Nephron (organoid): ENCODE results near the gene KLRD1.
"Not testable (repeated sequence)": the region's sequence is repeated elsewhere in the genome, so short reads cannot be mapped to it uniquely, and the experiment has no call there.

Experiments used
- H3K27ac Mint-ChIP-seq, 3 experiments: 2 replicates each; pipeline ENCODE4 v1.8.0; 2020; ENCODE audit warnings: mixed read lengths in 3 of 3, mild to moderate bottlenecking in 2 of 3, moderate library complexity in 1 of 3
- H3K27me3 Mint-ChIP-seq: 2 replicates; pipeline ENCODE4 v1.8.0; 2021; ENCODE audit warnings: low read depth, mild to moderate bottlenecking, moderate library complexity, mixed read lengths
- H3K36me3 Mint-ChIP-seq: 2 replicates; pipeline ENCODE4 v1.8.0; 2020; ENCODE audit warnings: low read depth, mixed read lengths
- H3K4me1 Mint-ChIP-seq: 2 replicates; pipeline ENCODE4 v1.8.0; 2020; ENCODE audit warnings: mixed read lengths
- H3K4me3 Mint-ChIP-seq, 3 experiments: 2 replicates each; pipeline ENCODE4 v1.8.0; 2020; ENCODE audit warnings: mild to moderate bottlenecking in 3 of 3, mixed read lengths in 3 of 3, moderate library complexity in 2 of 3
- H3K9me3 Mint-ChIP-seq: 2 replicates; pipeline ENCODE4 v1.8.0; 2020; ENCODE audit warnings: mixed read lengths
- TF ChIP-seq, protein P1 (sequence below), 3 experiments: fragments of 200-600 bp; sonication (generic); IDR thresholded peaks; one replicate each; pipeline ENCODE4 v1.5.0; 2021; ENCODE audit warnings: antibody characterized with exemption in 3 of 3; ENCODE audit not compliant: unreplicated experiment in 3 of 3

The KLRD1 gene

DNA sequence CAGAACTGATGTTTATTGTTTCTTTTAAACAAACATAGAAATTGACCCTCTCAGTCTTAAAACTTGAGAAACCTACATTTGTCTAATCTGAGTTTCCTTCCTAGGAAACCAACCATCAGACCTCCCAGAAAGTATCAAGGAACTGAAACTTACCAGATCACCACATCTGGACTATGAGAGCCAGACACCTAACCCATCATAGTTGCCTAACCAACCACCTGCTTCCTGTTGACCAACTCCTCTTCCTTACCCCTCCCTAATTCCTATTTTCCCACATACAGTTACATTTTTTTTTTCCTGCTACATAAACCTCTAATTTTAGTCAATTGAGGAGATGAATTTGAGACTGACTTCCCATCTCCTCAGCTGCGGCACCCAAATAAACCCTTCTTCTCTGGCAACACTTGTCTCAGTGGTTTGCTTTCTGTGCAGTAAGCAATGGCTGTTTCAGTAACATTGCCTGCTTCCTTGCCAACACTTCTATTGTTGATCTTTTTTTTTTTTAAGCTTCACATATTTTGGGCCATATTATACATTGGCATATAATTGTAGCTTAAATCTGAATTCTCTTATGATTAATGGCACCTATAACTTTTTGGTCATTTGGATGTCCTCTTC lies 34.3 kb downstream of the KLRD1 start:
- Mint-ChIP-seq H3K27me3 (no peaks in the 10 kb centered on the region), H3K36me3 (no peaks in the 10 kb centered on the region), H3K4me3 (no peak overlapping the region), H3K4me1 (no peaks in the 10 kb centered on the region), H3K9me3 (peaks cover 5% of the 10 kb centered on the region), H3K27ac (no peak overlapping the region)
- TF ChIP-seq, protein P1, sequence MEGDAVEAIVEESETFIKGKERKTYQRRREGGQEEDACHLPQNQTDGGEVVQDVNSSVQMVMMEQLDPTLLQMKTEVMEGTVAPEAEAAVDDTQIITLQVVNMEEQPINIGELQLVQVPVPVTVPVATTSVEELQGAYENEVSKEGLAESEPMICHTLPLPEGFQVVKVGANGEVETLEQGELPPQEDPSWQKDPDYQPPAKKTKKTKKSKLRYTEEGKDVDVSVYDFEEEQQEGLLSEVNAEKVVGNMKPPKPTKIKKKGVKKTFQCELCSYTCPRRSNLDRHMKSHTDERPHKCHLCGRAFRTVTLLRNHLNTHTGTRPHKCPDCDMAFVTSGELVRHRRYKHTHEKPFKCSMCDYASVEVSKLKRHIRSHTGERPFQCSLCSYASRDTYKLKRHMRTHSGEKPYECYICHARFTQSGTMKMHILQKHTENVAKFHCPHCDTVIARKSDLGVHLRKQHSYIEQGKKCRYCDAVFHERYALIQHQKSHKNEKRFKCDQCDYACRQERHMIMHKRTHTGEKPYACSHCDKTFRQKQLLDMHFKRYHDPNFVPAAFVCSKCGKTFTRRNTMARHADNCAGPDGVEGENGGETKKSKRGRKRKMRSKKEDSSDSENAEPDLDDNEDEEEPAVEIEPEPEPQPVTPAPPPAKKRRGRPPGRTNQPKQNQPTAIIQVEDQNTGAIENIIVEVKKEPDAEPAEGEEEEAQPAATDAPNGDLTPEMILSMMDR (IDR thresholded peaks at IDR 0.05; ENCODE audit: unreplicated experiment in 3 of 3): no peak

DNA sequence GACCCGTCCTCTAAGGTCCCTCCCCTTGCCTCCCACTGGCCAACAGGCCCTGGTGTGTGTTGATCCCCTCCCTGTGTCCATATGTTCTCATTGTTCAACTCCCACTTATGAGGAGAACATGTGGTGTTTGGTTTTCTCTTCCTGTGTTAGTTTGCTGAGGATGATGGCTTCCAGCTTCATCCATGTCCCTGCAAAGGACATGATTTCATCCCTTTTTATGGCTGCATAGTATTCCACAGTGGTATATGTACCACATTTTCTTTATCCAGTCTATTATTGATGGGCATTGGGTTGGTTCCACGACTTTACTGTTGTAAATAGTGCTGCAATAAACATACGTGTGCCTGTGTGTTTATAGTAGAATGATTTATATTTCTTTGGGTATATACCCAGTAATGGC lies 43.8 kb downstream of the KLRD1 start:
- H3K4me3 Mint-ChIP-seq, H3K4me1 Mint-ChIP-seq, H3K36me3 Mint-ChIP-seq, H3K27me3 Mint-ChIP-seq, H3K27ac Mint-ChIP-seq: not testable (repeated sequence)
- H3K9me3 Mint-ChIP-seq: peaks cover 34% of the 10 kb centered on the region

DNA sequence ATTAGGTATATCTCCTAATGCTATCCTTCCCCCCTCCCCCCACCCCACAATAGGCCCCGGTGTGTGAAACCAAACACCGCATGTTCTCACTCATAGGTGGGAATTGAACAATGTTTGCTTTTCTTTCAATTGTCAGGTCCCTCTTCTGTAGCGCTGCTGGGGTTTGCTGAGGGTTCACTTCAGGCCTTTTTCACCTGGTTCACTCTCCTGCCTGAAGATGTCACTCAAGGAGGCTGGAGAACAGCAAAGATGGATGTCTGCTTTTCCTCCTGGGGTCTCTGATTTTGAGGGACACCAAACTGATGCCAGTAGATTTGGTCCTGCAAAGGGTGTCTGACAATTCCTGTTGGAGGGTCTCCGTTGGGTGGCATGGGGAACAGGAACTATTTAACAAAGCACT lies 46.4 kb downstream of the KLRD1 start:
- H3K4me3 Mint-ChIP-seq: no peak overlapping the region
- H3K9me3 Mint-ChIP-seq: peaks cover 32% of the 10 kb centered on the region
- no peaks in the 10 kb centered on the region for H3K4me1 Mint-ChIP-seq
- TF ChIP-seq, protein P1 (IDR thresholded peaks at IDR 0.05; ENCODE audit: unreplicated experiment in 3 of 3): no peak
- no peaks in the 10 kb centered on the region for H3K27me3 Mint-ChIP-seq
- no peak overlapping the region for H3K27ac Mint-ChIP-seq
- peaks cover 6% of the 10 kb centered on the region for H3K36me3 Mint-ChIP-seq

DNA sequence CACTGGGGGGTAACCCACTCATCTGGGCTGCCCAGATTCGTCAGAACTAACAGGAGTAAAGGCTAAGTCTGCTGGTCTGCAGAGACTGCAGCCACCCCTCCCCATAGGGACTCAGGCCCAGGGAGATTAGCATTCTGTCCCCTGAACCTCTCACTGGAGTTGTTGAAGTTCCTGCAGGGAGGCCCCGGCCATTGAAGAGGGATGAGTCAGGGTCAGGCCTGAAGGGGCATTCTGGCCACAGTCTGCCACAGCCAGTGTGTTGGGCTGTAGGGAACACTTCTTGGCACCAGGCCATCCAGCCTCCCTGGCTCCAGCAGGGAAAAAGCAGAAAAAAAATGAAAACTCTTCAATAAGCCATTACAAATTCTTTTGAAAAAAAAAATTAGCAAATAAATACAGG lies 46.8 kb downstream of the KLRD1 start:
- Mint-ChIP-seq H3K36me3 (peaks cover 6% of the 10 kb centered on the region), H3K27me3 (no peaks in the 10 kb centered on the region), H3K27ac (no peak overlapping the region), H3K9me3 (peaks cover 32% of the 10 kb centered on the region), H3K4me3 (no peak overlapping the region), H3K4me1 (no peaks in the 10 kb centered on the region)
- TF ChIP-seq, protein P1 (IDR thresholded peaks at IDR 0.05; ENCODE audit: unreplicated experiment in 3 of 3): no peak

DNA sequence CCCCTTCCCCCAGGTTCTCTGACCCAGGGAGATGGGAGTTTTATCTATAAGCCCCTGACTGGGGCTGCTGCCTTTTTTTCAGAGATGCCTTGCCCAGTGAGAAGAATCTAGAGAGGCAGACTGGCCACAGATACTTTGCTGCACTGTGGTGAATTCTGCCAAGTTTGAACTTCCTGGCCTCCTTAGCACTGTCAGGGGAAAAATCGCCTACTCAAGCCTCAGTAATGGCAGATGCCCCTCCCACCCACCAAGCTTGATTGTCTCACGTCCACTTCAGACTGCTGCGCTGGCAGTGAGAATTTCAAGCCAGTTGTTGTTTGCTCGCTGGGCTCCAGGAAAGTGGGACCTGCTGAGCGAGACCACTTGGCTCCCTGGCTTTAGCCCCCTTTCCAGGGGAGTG lies 50.5 kb downstream of the KLRD1 start:
- Mint-ChIP-seq H3K27me3 (no peaks in the 10 kb centered on the region), H3K36me3 (no peaks in the 10 kb centered on the region), H3K27ac (no peak overlapping the region), H3K4me3 (no peak overlapping the region), H3K4me1 (peaks cover 15% of the 10 kb centered on the region), H3K9me3 (peaks cover 9% of the 10 kb centered on the region)
- TF ChIP-seq, protein P1 (IDR thresholded peaks at IDR 0.05; ENCODE audit: unreplicated experiment in 3 of 3): no peak

DNA sequence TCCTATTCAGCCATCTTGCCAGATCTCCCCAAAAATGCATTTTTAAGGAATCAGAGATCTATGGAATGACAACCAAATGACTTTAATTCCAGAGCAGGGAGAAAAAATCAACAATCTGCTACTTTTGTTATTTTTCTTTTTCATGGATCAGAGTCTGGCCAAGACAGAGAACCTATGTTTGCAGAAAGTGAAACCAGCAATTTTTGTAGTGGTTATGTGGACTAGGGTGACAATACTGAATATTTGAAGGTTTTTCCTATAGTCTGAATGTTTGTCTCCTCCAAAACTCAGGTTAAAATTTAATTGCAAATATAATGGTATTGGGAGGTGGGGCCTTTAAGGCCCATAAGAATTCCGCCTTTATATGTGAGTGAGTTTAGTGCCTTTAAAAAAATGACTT lies 51.3 kb downstream of the KLRD1 start:
- Mint-ChIP-seq H3K4me3 (no peak overlapping the region), H3K4me1 (peaks cover 15% of the 10 kb centered on the region), H3K9me3 (peaks cover 7% of the 10 kb centered on the region), H3K36me3 (no peaks in the 10 kb centered on the region), H3K27me3 (no peaks in the 10 kb centered on the region), H3K27ac (peak overlapping the region in 1 of 3 experiments; percentile 62)
- TF ChIP-seq, protein P1 (IDR thresholded peaks at IDR 0.05; ENCODE audit: unreplicated experiment in 3 of 3): no peak
